ENCODE measurements around the gene CDC25B.

Gene CDC25B

GRCh38 chr20:3804254-3804751, 8.2 kb downstream of the CDC25B start:
- no peak for DNase-seq

- no peak for DNase-seq
These were observed 8.7 kb downstream of the CDC25B start for GRCh38 chr20:3804781-3805180.

- DNase-seq: no peak
These were observed 12.4 kb downstream of the CDC25B start for GRCh38 chr20:3808544-3808943.

- peak; percentile 80 to 96 (median 87) for DNase-seq
These were observed 15.6 kb downstream of the CDC25B start for GRCh38 chr20:3811467-3812258.

GRCh38 chr20:3812259-3812681, 16.2 kb downstream of the CDC25B start:
- DNase-seq: no peak

GRCh38 chr20:3812975-3813847, 17.1 kb downstream of the CDC25B start:
- DNase-seq: no peak

GRCh38 chr20:3813848-3814581, 17.9 kb downstream of the CDC25B start:
- DNase-seq: peak in 1 of 5 donors; percentile 25

GRCh38 chr20:3814928-3815495, 18.9 kb downstream of the CDC25B start:
- no peak for DNase-seq

- DNase-seq: peak in 1 of 5 donors; percentile 74
These were observed 19.7 kb downstream of the CDC25B start for GRCh38 chr20:3815703-3816315.

GRCh38 chr20:3818155-3819151, 22.3 kb downstream of the CDC25B start:
- DNase-seq: peak in 1 of 5 donors; percentile 27

GRCh38 chr20:3819411-3820047, 23.4 kb downstream of the CDC25B start:
- no peak for DNase-seq

- peak; percentile 82 to 94 (median 88) for DNase-seq
These were observed 24.2 kb downstream of the CDC25B start, which contains the start of gene AP5S1 for GRCh38 chr20:3820048-3820900. AP5S1 (plus strand) TSS chr20:3820547; CDS start chr20:3822118, 1,571 bp downstream.

- no peak for DNase-seq
These were observed 25.0 kb downstream of the CDC25B start for GRCh38 chr20:3820901-3821727.

GRCh38 chr20:3821996-3822395, 25.9 kb downstream of the CDC25B start:
- no peak for DNase-seq

- no peak for DNase-seq
These were observed 27.8 kb downstream of the CDC25B start for GRCh38 chr20:3823881-3824280.

- no peak for DNase-seq
These were observed 29.4 kb downstream of the CDC25B start for GRCh38 chr20:3825526-3825925.

GRCh38 chr20:3826420-3826819, 30.3 kb downstream of the CDC25B start:
- DNase-seq: no peak

- no peak for DNase-seq
These were observed 32.7 kb downstream of the CDC25B start for GRCh38 chr20:3828798-3829197.
